GM12891 (cell line): ENCODE measurements around the gene SERINC3.

ENCODE experiments used
- DNase-seq: peaks from one replicate; pipeline ENCODE4 v3.0.0; 2011; ENCODE audit warnings: low spot score; ENCODE audit not compliant: insufficient read length
- FAIRE-seq: peaks from 2 replicates; lab custom pipeline; 2011; peaks lifted over from hg19 to GRCh38; lab: Jason Lieb, UNC
- PAX5 ChIP-seq: IDR thresholded peaks from 2 replicates; pipeline ENCODE4 v1.6.1; 2011; ENCODE audit warnings: low read length, moderate library complexity, mild to moderate bottlenecking; ENCODE audit not compliant: insufficient read depth, severe bottlenecking
- POLR2A ChIP-seq: IDR thresholded peaks from 2 replicates; pipeline ENCODE4 v1.6.1; 2011; ENCODE audit warnings: low read depth, low read length, control low read depth
- POLR2AphosphoS5 ChIP-seq: IDR thresholded peaks from 2 replicates; pipeline ENCODE4 v1.6.1; 2011; ENCODE audit warnings: low read depth, low read length, control low read depth
- POU2F2 ChIP-seq: IDR thresholded peaks from 2 replicates; pipeline ENCODE4 v1.6.1; 2011; ENCODE audit warnings: low read depth, mild to moderate bottlenecking, control low read depth, low read length, moderate library complexity
- SPI1 ChIP-seq: IDR thresholded peaks from 2 replicates; pipeline ENCODE4 v1.6.1; 2011; ENCODE audit warnings: low read depth, low read length, control low read depth
- TAF1 ChIP-seq: IDR thresholded peaks from 2 replicates; pipeline ENCODE4 v1.6.1; 2011; ENCODE audit warnings: low read depth, low read length, control low read depth

Gene SERINC3

GRCh38 chr20:44495257-44495656, 26.6 kb downstream of the SERINC3 start:
- FAIRE-seq: no peak
- TF ChIP-seq SPI1: no peak
- TF ChIP-seq POLR2A: peak; percentile 21; the same call in 1 of the 2 replicates
- DNase-seq: no peak

DNA sequence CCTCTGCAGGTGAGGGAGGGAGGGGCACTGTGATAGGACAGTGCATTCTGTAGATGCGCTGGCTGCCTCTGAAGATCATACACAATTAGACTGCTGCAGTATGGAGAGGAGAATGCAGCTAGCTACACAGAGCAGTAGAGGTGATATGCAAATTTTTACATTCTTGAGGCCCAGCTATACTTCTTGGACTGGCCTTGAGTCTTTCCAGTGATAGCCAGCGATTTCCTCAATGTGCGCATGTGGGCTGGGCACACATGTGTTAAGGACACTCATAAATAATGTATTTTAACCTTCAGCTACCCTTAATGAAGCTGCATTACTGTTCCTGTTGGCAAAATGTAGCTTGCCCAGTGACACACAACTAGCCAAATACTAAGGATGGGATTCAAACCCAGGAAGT, 27.2 kb downstream of the SERINC3 start:
- FAIRE-seq (no peak), DNase-seq (no peak)
- no peak for TF ChIP-seq POLR2AphosphoS5
- peak; percentile 48; the same call in 1 of the 2 replicates for TF ChIP-seq POU2F2

- TF ChIP-seq POLR2AphosphoS5: no peak
- no peak for TF ChIP-seq SPI1
- TF ChIP-seq POLR2A: no peak
- DNase-seq: no peak
- no peak for FAIRE-seq
Measured at GRCh38 chr20:44494266-44494665, 27.6 kb downstream of the SERINC3 start.

GRCh38 chr20:44491635-44492395, 30.1 kb downstream of the SERINC3 start:
- DNase-seq (no peak), FAIRE-seq (no peak)
- TF ChIP-seq PAX5: no peak
- TF ChIP-seq POLR2AphosphoS5: no peak

DNA sequence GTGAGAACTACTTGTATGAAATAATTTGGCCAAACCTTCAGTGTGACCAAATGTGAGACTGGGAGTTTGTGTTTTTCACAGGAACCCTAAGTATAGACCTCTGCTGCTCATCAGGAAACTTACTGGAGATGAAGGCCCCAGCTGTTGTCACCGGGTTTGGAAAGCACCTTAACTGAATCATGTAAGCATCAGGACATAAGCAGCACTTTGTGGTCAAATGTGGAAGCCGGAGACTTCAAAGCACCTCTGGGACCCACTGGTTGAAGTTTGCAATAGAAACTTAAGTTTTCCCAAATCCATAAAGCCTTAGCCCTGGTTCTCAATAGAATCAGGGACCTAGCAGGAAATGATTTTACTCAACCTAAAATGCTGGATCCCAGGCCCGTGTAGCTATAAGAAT, 31.9 kb downstream of the SERINC3 start:
- FAIRE-seq (no peak), DNase-seq (no peak)
- TF ChIP-seq POLR2A: no peak
- no peak for TF ChIP-seq POU2F2
- TF ChIP-seq TAF1: no peak
- TF ChIP-seq PAX5: no peak
- no peak for TF ChIP-seq POLR2AphosphoS5
- no peak for TF ChIP-seq SPI1

- TF ChIP-seq TAF1: no peak
- TF ChIP-seq POU2F2: no peak
- FAIRE-seq (no peak), DNase-seq (no peak)
Measured at GRCh38 chr20:44489223-44489622, 32.6 kb downstream of the SERINC3 start.

DNA sequence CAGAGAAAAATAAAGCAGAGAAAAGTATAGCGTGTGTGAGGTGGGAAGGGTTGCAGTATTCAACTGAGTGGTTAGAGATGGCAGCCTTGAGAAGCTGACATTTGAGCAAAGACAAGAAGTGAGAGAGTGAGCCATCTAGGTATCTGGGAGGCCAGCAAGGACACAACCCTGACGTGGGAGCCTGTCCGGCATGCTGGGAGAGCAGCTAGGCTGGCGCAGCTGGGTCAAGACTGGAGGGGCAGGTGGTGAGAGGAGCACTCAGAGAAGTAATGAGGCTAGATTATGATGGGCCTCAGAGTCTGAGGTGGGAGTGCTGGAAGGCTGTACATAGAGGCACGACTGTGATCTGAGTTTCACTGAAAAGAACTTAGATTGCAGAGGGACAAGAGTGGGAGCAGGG, 33.3 kb downstream of the SERINC3 start:
- TF ChIP-seq TAF1 (no peak), POLR2A (no peak), SPI1 (no peak), POU2F2 (no peak), PAX5 (no peak), POLR2AphosphoS5 (no peak)
- FAIRE-seq (no peak), DNase-seq (no peak)

DNA sequence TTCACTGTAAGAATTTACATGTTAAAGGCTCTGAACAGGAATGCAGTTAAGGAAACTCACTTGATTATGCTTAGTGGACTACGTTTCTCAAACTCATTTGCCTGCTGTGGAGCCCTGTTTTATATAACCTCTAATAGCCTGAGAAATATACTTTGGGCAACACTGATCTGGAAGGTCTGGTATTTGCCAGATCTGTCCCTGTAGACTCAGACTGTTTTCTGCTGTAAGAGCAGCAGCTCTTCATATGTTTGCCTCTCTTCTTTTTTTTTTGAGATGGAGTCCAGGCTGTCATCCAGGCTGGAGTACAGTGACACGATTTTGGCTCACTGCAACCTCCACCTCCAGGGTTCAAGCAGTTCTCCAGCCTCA, 36.1 kb downstream of the SERINC3 start:
- TF ChIP-seq POLR2A (no peak), POU2F2 (no peak), PAX5 (no peak), SPI1 (no peak), TAF1 (no peak), POLR2AphosphoS5 (no peak)
- no peak for FAIRE-seq
- no peak for DNase-seq

DNA sequence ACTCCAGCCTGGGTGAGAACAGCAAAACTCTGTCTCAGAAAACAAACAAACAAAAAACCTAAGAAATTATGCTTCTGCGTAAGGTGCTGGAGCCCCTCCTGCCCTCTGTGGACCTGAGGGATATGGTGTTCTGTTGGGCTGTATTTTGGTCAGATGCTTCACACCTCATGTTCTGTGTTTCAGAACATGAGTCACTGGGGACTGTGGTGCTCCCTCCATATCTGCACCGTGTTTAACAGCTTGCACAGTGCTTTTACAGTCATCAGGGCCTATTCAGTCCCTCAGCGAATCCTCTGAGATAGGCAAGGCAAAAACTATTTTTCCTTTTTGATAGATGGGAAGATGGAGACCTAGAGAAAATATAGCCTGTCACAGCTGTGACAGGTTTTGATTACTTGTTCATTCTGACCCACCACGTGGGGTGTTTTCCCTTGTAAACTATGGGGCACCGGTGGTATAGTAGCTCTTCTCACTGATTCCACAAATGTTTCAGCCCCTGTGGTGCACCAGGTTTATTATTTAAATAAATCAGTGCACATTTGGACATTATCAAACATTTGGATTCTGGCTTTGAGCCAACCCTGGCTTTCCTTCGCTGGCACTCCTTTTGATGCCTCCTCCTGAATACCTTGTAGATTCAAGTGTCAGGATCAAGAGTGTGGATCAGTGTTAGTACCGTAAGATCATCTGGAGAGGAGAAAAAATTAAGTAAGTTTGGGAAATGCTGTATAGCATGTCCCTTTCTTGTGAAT, 36.6 kb downstream of the SERINC3 start:
- DNase-seq: no peak
- FAIRE-seq: no peak
- no peak for TF ChIP-seq SPI1
- no peak for TF ChIP-seq POLR2A
- no peak for TF ChIP-seq TAF1
- TF ChIP-seq POLR2AphosphoS5: no peak
- TF ChIP-seq PAX5: no peak
- no peak for TF ChIP-seq POU2F2

- TF ChIP-seq PAX5 (no peak), POLR2A (no peak), POU2F2 (no peak), SPI1 (no peak), POLR2AphosphoS5 (no peak), TAF1 (no peak)
- DNase-seq (no peak), FAIRE-seq (no peak)
Measured at GRCh38 chr20:44483112-44483511, 38.8 kb downstream of the SERINC3 start.
